ENCODE measurements around the gene AKAP8L. TPM values are rescaled to one million over a fixed set of nuclear protein-coding genes. Genes with fewer than 3 reads are reported as not detected.

Gene AKAP8L
- total RNA-seq, 2 donors from 2014 or later, result 147 to 196 TPM

GRCh38 chr19:15332311-15332996 lies 86.3 kb downstream of the AKAP8L start, which contains the start of gene BRD4:
Gene BRD4, minus strand, starts transcription at chr19:15332539. Its CDS starts 59,440 bp downstream, at chr19:15273099.
- ATAC-seq (peak; percentile 86), DNase-seq (peak; percentile 69 to 76 (median 71))
- H3K9me3 ChIP-seq, result no peaks in the 10 kb centered on the region
- no peaks in the 10 kb centered on the region for H3K36me3 ChIP-seq (replicated peaks in 1 of 2; ENCODE audit: insufficient read depth in 1 of 2, low read depth in 2 of 2)
- peak within 1 kb of the TSS; percentile 84 to 99 (median 92) for H3K27ac ChIP-seq
- H3K27me3 ChIP-seq, result no peaks in the 10 kb centered on the region
- intact Hi-C loops (cut with DNase I), result no loop called here
- peaks cover 64% of the 10 kb centered on the region for H3K4me1 ChIP-seq
- WGBS, 2 donors, result 2 to 7% methylated on average over 23 to 41 of the region's 81 CpGs
- no peak for TF ChIP-seq POLR2A (IDR thresholded peaks at IDR 0.05)
- TF ChIP-seq CTCF (IDR thresholded peaks at IDR 0.05), result no peak
- peak within 1 kb of the TSS; percentile 54 to 76 for H3K4me3 ChIP-seq

- ATAC-seq, result peak; percentile 67
- intact Hi-C loops (cut with DNase I), result no loop called here
- H3K27me3 ChIP-seq, result no peaks in the 10 kb centered on the region
- peak overlapping the region; percentile 84 to 99 (median 92) for H3K27ac ChIP-seq
- TF ChIP-seq POLR2A (IDR thresholded peaks at IDR 0.05), result peak in 2 of 3 donors; percentile 7 to 28
- TF ChIP-seq CTCF (IDR thresholded peaks at IDR 0.05), result peak in 1 of 7 experiments; percentile 6
- peak overlapping the region; percentile 54 to 76 for H3K4me3 ChIP-seq
- no peaks in the 10 kb centered on the region for H3K9me3 ChIP-seq
- peak; percentile 54 to 64 (median 60) for DNase-seq
- H3K36me3 ChIP-seq (replicated peaks in 1 of 2; ENCODE audit: insufficient read depth in 1 of 2, low read depth in 2 of 2), result no peaks in the 10 kb centered on the region
- H3K4me1 ChIP-seq, result peaks cover 69% of the 10 kb centered on the region
- WGBS, 2 donors, result 0 to 1% methylated on average over 5 to 82 of the region's 122 CpGs
Observed at GRCh38 chr19:15331419-15332310, 87.1 kb downstream of the AKAP8L start.

DNA sequence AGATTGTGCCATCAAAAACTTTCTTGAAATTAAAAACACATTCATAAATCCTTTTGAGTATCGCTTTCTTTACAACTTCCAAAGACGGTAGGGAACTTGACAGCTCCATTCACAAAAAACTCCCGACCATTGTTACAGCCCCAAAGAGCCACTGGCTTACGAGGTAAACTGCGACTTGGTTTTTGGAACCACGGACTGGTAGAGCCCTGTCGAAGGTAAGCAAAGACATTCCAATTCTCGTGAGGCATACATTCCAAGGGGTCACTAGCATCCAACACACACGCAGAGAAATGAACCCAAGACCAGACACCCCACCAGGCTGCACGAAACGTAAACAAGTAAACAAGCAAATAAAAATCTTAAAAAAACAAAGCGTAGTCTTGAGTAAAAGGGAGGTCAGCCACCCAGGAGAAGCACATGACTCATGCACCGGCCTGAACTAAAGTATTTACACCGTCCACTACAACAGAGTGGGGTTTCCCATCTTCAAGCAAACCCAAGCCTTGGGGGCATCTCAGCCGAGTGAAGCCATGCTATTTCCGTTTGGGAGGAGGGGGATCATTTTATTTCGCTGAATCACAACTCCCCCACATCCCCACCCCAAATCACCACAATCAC lies 87.9 kb downstream of the AKAP8L start:
- peak in 3 of 4 donors; percentile 26 to 37 (median 35) for DNase-seq
- Histone ChIP-seq H3K27me3 (no peaks in the 10 kb centered on the region), H3K4me1 (peaks cover 68% of the 10 kb centered on the region), H3K9me3 (no peaks in the 10 kb centered on the region), H3K4me3 (peak overlapping the region; percentile 54 to 76), H3K36me3 (replicated peaks in 1 of 2; ENCODE audit: insufficient read depth in 1 of 2, low read depth in 2 of 2) (no peaks in the 10 kb centered on the region), H3K27ac (peak overlapping the region; percentile 84 to 99 (median 92))
- no peak for TF ChIP-seq CTCF (IDR thresholded peaks at IDR 0.05)
- no peak for TF ChIP-seq POLR2A (IDR thresholded peaks at IDR 0.05)
- intact Hi-C loops (cut with DNase I), result no loop called here
- WGBS, 2 donors, result 3 to 5% methylated on average over 17 of the region's 17 CpGs
- ATAC-seq, result no peak

MicroRNAs within 50 kb of the gene (microRNA counts, 767-probe panel; counts per million panel counts)
- 0 to 736 counts per million in 2 donors for microRNA hsa-miR-1470

Small RNA genes within 50 kb of the gene (microRNA-seq; reads per million reads assigned to microRNA genes)
- gene MIR1470 (ENCODE audit: borderline number of aligned reads in 2 of 2, borderline replicate concordance in 2 of 2), result 0 to 0.45 reads per million in 2 donors

Small RNA genes within 50 kb of the gene (small RNA-seq; reads per million reads assigned to genes)
- gene AC005776.1 (not detected), gene MIR1470 (not detected)

Other genes starting within 250 kb of the AKAP8L start
- gene NOTCH3, start 218.0 kb downstream of the AKAP8L start, total RNA-seq, result 10 to 100 TPM; 20.2 to 33.9 TPM
- not detected for gene EPHX3, start 186.5 kb downstream of the AKAP8L start, total RNA-seq
- gene BRD4, start 86.4 kb downstream of the AKAP8L start, total RNA-seq, result 10 to 100 TPM; 15.3 to 33.6 TPM
- 10 to 100 TPM; 11.2 to 19.4 TPM for gene AKAP8, start 39.2 kb downstream of the AKAP8L start, total RNA-seq
- 100 to 1,000 TPM in 1 of 2 donors, 10 to 100 TPM in 1; 16.1 to 111 TPM for gene WIZ, start 31.0 kb upstream of the AKAP8L start, total RNA-seq
- gene RASAL3, start 45.6 kb upstream of the AKAP8L start, total RNA-seq, result 1 to 10 TPM; 2.6 to 3.6 TPM
- not detected for gene PGLYRP2, start 60.5 kb upstream of the AKAP8L start, total RNA-seq
- gene CYP4F22, start 89.5 kb upstream of the AKAP8L start, total RNA-seq, result not detected
- under 1 TPM in 1 of 2 donors, not detected in 1; 0.26 TPM for gene CYP4F8, start 196.2 kb upstream of the AKAP8L start, total RNA-seq
- 1 to 10 TPM in 1 of 2 donors, under 1 TPM in 1; 0.33 to 2.6 TPM for gene CYP4F3, start 221.9 kb upstream of the AKAP8L start, total RNA-seq